ENCODE results near the gene ADGRL1. TPM values are rescaled to one million over a fixed set of nuclear protein-coding genes. Genes with fewer than 3 reads are reported as not detected.

The ADGRL1 gene
- polyA plus RNA-seq, 1 donor (not counting 4 experiments of a cell fraction or from before 2014, with no cell fraction given), result 3.2 TPM

DNA sequence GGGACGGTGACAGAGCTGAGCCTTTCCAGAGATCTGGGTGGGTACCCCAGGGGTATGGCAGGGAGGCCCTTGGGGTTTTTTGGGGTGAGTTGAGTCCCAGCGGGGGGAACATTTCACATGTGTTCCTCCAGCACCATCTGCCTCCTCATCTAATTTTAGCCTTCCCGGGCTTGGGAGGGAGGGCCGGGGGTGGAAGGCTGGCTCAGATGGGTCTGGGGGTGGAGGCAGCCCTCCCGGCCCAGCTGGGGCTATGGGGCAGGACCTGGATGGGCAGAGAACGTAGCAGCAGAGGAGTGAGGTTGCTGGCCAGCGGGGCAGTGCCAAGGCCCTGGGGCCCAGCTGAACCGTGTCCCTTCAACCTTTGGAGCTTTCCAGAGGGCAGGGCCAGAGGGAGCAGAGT, 23.5 kb downstream of the ADGRL1 start:
- Histone ChIP-seq H2AFZ (ENCODE audit: control insufficient read depth, low read length) (no peak overlapping the region), H3K4me2 (ENCODE audit: control insufficient read depth, extremely low read depth, insufficient read depth, low read depth, low read length) (no peak overlapping the region), H3K9me3 (ENCODE audit: control insufficient read depth, low read depth, low read length) (no peaks in the 10 kb centered on the region), H3K27me3 (ENCODE audit: control insufficient read depth, extremely low read depth, insufficient read depth, low read length) (no peaks in the 10 kb centered on the region), H3K9me1 (ENCODE audit: control insufficient read depth, extremely low read depth, insufficient read depth, low read length) (no peaks in the 10 kb centered on the region), H3K4me3 (ENCODE audit: control insufficient read depth in 2 of 3, extremely low read depth in 1 of 3, insufficient read depth in 2 of 3, low read depth in 1 of 3, low read length in 3 of 3) (no peak overlapping the region), H3K79me2 (ENCODE audit: control insufficient read depth, insufficient read depth, low read length) (no peaks in the 10 kb centered on the region), H4K20me1 (ENCODE audit: control insufficient read depth, extremely low read depth, insufficient read depth, low read length) (no peaks in the 10 kb centered on the region), H3K36me3 (ENCODE audit: control insufficient read depth in 2 of 2, extremely low read depth in 1 of 2, insufficient read depth in 2 of 2, low read length in 2 of 2) (no peaks in the 10 kb centered on the region), H3K4me1 (ENCODE audit: control insufficient read depth, extremely low read depth, insufficient read depth, low read length) (peaks cover 3% of the 10 kb centered on the region), H3K27ac (ENCODE audit: control insufficient read depth, insufficient read depth, low read length) (no peak overlapping the region), H3K9ac (ENCODE audit: control insufficient read depth, extremely low read depth, insufficient read depth, low read length) (no peak overlapping the region)
- FAIRE-seq (no peak), DNase-seq (ENCODE audit: low read depth, low spot score) (no peak)
- TF ChIP-seq EZH2 (IDR thresholded peaks at IDR 0.05; ENCODE audit: low read length), result no peak
- TF ChIP-seq, protein P1, sequence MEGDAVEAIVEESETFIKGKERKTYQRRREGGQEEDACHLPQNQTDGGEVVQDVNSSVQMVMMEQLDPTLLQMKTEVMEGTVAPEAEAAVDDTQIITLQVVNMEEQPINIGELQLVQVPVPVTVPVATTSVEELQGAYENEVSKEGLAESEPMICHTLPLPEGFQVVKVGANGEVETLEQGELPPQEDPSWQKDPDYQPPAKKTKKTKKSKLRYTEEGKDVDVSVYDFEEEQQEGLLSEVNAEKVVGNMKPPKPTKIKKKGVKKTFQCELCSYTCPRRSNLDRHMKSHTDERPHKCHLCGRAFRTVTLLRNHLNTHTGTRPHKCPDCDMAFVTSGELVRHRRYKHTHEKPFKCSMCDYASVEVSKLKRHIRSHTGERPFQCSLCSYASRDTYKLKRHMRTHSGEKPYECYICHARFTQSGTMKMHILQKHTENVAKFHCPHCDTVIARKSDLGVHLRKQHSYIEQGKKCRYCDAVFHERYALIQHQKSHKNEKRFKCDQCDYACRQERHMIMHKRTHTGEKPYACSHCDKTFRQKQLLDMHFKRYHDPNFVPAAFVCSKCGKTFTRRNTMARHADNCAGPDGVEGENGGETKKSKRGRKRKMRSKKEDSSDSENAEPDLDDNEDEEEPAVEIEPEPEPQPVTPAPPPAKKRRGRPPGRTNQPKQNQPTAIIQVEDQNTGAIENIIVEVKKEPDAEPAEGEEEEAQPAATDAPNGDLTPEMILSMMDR (optimal IDR thresholded peaks at IDR 0.05 in 1 of 3, IDR thresholded peaks at IDR 0.05 in 1 of 3, conservative IDR thresholded peaks at IDR 0.05 in 1 of 3; ENCODE audit: extremely low read depth in 1 of 3, insufficient read depth in 2 of 3, low read length in 3 of 3), result no peak
- dilution Hi-C loops (cut with MboI; ENCODE audit: extremely low pct_ligation_motif_present, low sequenced_read_pairs), result no loop called here

DNA sequence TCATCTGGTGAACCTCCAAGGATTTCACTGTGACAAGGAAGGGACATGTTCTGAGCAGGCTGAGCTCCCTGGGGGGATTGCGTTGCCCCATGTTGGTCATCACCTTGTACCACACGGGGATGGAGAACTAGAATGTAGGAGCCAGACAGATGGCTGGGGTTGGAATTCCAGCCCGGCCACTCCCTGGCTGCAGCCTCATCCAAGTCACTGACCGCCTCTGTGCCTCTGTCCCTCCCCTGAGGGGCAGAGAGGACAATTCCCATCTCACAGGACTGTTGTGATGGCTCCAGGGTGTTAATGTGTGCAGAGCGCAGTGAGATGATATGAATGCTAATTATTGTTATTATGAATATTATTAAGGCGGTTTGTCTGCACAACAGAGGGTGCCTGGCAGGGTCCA, 24.1 kb downstream of the ADGRL1 start:
- H4K20me1 ChIP-seq (ENCODE audit: control insufficient read depth, extremely low read depth, insufficient read depth, low read length), result no peaks in the 10 kb centered on the region
- H3K4me3 ChIP-seq (ENCODE audit: control insufficient read depth in 2 of 3, extremely low read depth in 1 of 3, insufficient read depth in 2 of 3, low read depth in 1 of 3, low read length in 3 of 3), result no peak overlapping the region
- H3K27me3 ChIP-seq (ENCODE audit: control insufficient read depth, extremely low read depth, insufficient read depth, low read length), result no peaks in the 10 kb centered on the region
- dilution Hi-C loops (cut with MboI; ENCODE audit: extremely low pct_ligation_motif_present, low sequenced_read_pairs), result no loop called here
- H3K9me3 ChIP-seq (ENCODE audit: control insufficient read depth, low read depth, low read length), result no peaks in the 10 kb centered on the region
- H3K4me2 ChIP-seq (ENCODE audit: control insufficient read depth, extremely low read depth, insufficient read depth, low read depth, low read length), result no peak overlapping the region
- TF ChIP-seq, protein P1 (optimal IDR thresholded peaks at IDR 0.05 in 1 of 3, IDR thresholded peaks at IDR 0.05 in 1 of 3, conservative IDR thresholded peaks at IDR 0.05 in 1 of 3; ENCODE audit: extremely low read depth in 1 of 3, insufficient read depth in 2 of 3, low read length in 3 of 3), result no peak
- no peak for TF ChIP-seq EZH2 (IDR thresholded peaks at IDR 0.05; ENCODE audit: low read length)
- peaks cover 3% of the 10 kb centered on the region for H3K4me1 ChIP-seq (ENCODE audit: control insufficient read depth, extremely low read depth, insufficient read depth, low read length)
- DNase-seq (ENCODE audit: low read depth, low spot score), result no peak
- no peak for FAIRE-seq
- H3K79me2 ChIP-seq (ENCODE audit: control insufficient read depth, insufficient read depth, low read length), result no peaks in the 10 kb centered on the region
- H3K27ac ChIP-seq (ENCODE audit: control insufficient read depth, insufficient read depth, low read length), result no peak overlapping the region
- no peaks in the 10 kb centered on the region for H3K9me1 ChIP-seq (ENCODE audit: control insufficient read depth, extremely low read depth, insufficient read depth, low read length)
- no peaks in the 10 kb centered on the region for H3K36me3 ChIP-seq (ENCODE audit: control insufficient read depth in 2 of 2, extremely low read depth in 1 of 2, insufficient read depth in 2 of 2, low read length in 2 of 2)
- H3K9ac ChIP-seq (ENCODE audit: control insufficient read depth, extremely low read depth, insufficient read depth, low read length), result no peak overlapping the region
- no peak overlapping the region for H2AFZ ChIP-seq (ENCODE audit: control insufficient read depth, low read length)
